GM19438 (cell line): ENCODE measurements around the gene SETDB2.

Source experiments
- ATAC-seq: cut with Tn5 transposase; IDR thresholded peaks from one replicate; pipeline ENCODE4 v1.9.1; 2021; ENCODE audit warnings: low read depth; ENCODE audit not compliant: unreplicated experiment

SETDB2 gene

GRCh38 chr13:49524740-49525501 lies 80.8 kb downstream of the SETDB2 start:
- ATAC-seq, result no peak

GRCh38 chr13:49527123-49527522 lies 83.0 kb downstream of the SETDB2 start:
- ATAC-seq, result no peak

- no peak for ATAC-seq
Observed at GRCh38 chr13:49528161-49528560, 84.1 kb downstream of the SETDB2 start.

GRCh38 chr13:49530457-49530856 lies 86.4 kb downstream of the SETDB2 start:
- peak; percentile 89 for ATAC-seq

- ATAC-seq, result no peak
Observed at GRCh38 chr13:49532593-49532992, 88.5 kb downstream of the SETDB2 start.

GRCh38 chr13:49533011-49533410 lies 88.9 kb downstream of the SETDB2 start:
- no peak for ATAC-seq

GRCh38 chr13:49533591-49534269 lies 89.7 kb downstream of the SETDB2 start:
- ATAC-seq, result no peak

GRCh38 chr13:49536144-49536873 lies 92.2 kb downstream of the SETDB2 start:
- no peak for ATAC-seq

- ATAC-seq, result no peak
Observed at GRCh38 chr13:49538404-49538803, 94.3 kb downstream of the SETDB2 start.

- no peak for ATAC-seq
Observed at GRCh38 chr13:49539313-49539712, 95.2 kb downstream of the SETDB2 start.

- no peak for ATAC-seq
Observed at GRCh38 chr13:49539746-49540145, 95.7 kb downstream of the SETDB2 start.

- ATAC-seq, result no peak
Observed at GRCh38 chr13:49540552-49540951, 96.5 kb downstream of the SETDB2 start.

GRCh38 chr13:49543656-49544055 lies 99.6 kb downstream of the SETDB2 start:
- ATAC-seq, result no peak
